ENCODE data around the gene PNPLA6. TPM values are rescaled to one million over a fixed set of nuclear protein-coding genes. Genes with fewer than 3 reads are reported as not detected.

PNPLA6 gene
- polyA plus RNA-seq, 1 donor (not counting 4 experiments of a cell fraction or from before 2014, with no cell fraction given): 22.4 TPM

- H3K4me1 ChIP-seq (ENCODE audit: control insufficient read depth, extremely low read depth, insufficient read depth, low read length): peaks cover 3% of the 10 kb centered on the region
- H3K27me3 ChIP-seq (ENCODE audit: control insufficient read depth, extremely low read depth, insufficient read depth, low read length): no peaks in the 10 kb centered on the region
- no peaks in the 10 kb centered on the region for H3K9me3 ChIP-seq (ENCODE audit: control insufficient read depth, low read depth, low read length)
- H4K20me1 ChIP-seq (ENCODE audit: control insufficient read depth, extremely low read depth, insufficient read depth, low read length): no peaks in the 10 kb centered on the region
- no peaks in the 10 kb centered on the region for H3K9me1 ChIP-seq (ENCODE audit: control insufficient read depth, extremely low read depth, insufficient read depth, low read length)
- peaks cover 2 to 12% of the 10 kb centered on the region in 2 experiments for H3K36me3 ChIP-seq (ENCODE audit: control insufficient read depth in 2 of 2, extremely low read depth in 1 of 2, insufficient read depth in 2 of 2, low read length in 2 of 2)
- no peak for DNase-seq (ENCODE audit: low read depth, low spot score)
- dilution Hi-C loops (cut with MboI; ENCODE audit: extremely low pct_ligation_motif_present, low sequenced_read_pairs): no loop called here
- FAIRE-seq: no peak
- no peak for TF ChIP-seq CTCF (optimal IDR thresholded peaks at IDR 0.05 in 1 of 3, IDR thresholded peaks at IDR 0.05 in 1 of 3, conservative IDR thresholded peaks at IDR 0.05 in 1 of 3; ENCODE audit: extremely low read depth in 1 of 3, insufficient read depth in 2 of 3, low read length in 3 of 3)
- no peak for TF ChIP-seq EZH2 (IDR thresholded peaks at IDR 0.05; ENCODE audit: low read length)
- peaks cover 2% of the 10 kb centered on the region for H3K79me2 ChIP-seq (ENCODE audit: control insufficient read depth, insufficient read depth, low read length)
- no peak overlapping the region for H3K4me3 ChIP-seq (ENCODE audit: control insufficient read depth in 2 of 3, extremely low read depth in 1 of 3, insufficient read depth in 2 of 3, low read depth in 1 of 3, low read length in 3 of 3)
- no peak overlapping the region for H3K27ac ChIP-seq (ENCODE audit: control insufficient read depth, insufficient read depth, low read length)
- no peak overlapping the region for H3K9ac ChIP-seq (ENCODE audit: control insufficient read depth, extremely low read depth, insufficient read depth, low read length)
- no peak overlapping the region for H3K4me2 ChIP-seq (ENCODE audit: control insufficient read depth, extremely low read depth, insufficient read depth, low read depth, low read length)
- H2AFZ ChIP-seq (ENCODE audit: control insufficient read depth, low read length): no peak overlapping the region
Measured at GRCh38 chr19:7605490-7606222, 70.1 kb downstream of the PNPLA6 start.

GRCh38 chr19:7606289-7606688 is 70.8 kb downstream of the PNPLA6 start:
- H4K20me1 ChIP-seq (ENCODE audit: control insufficient read depth, extremely low read depth, insufficient read depth, low read length): no peaks in the 10 kb centered on the region
- no peaks in the 10 kb centered on the region for H3K9me1 ChIP-seq (ENCODE audit: control insufficient read depth, extremely low read depth, insufficient read depth, low read length)
- H3K4me3 ChIP-seq (ENCODE audit: control insufficient read depth in 2 of 3, extremely low read depth in 1 of 3, insufficient read depth in 2 of 3, low read depth in 1 of 3, low read length in 3 of 3): no peak overlapping the region
- no peak for FAIRE-seq
- H3K4me2 ChIP-seq (ENCODE audit: control insufficient read depth, extremely low read depth, insufficient read depth, low read depth, low read length): no peak overlapping the region
- TF ChIP-seq CTCF (optimal IDR thresholded peaks at IDR 0.05 in 1 of 3, IDR thresholded peaks at IDR 0.05 in 1 of 3, conservative IDR thresholded peaks at IDR 0.05 in 1 of 3; ENCODE audit: extremely low read depth in 1 of 3, insufficient read depth in 2 of 3, low read length in 3 of 3): no peak
- no peak for TF ChIP-seq EZH2 (IDR thresholded peaks at IDR 0.05; ENCODE audit: low read length)
- no peak overlapping the region for H3K9ac ChIP-seq (ENCODE audit: control insufficient read depth, extremely low read depth, insufficient read depth, low read length)
- no peak overlapping the region for H3K27ac ChIP-seq (ENCODE audit: control insufficient read depth, insufficient read depth, low read length)
- H3K4me1 ChIP-seq (ENCODE audit: control insufficient read depth, extremely low read depth, insufficient read depth, low read length): peaks cover 3% of the 10 kb centered on the region
- no peaks in the 10 kb centered on the region for H3K9me3 ChIP-seq (ENCODE audit: control insufficient read depth, low read depth, low read length)
- dilution Hi-C loops (cut with MboI; ENCODE audit: extremely low pct_ligation_motif_present, low sequenced_read_pairs): no loop called here
- H3K27me3 ChIP-seq (ENCODE audit: control insufficient read depth, extremely low read depth, insufficient read depth, low read length): no peaks in the 10 kb centered on the region
- no peak for DNase-seq (ENCODE audit: low read depth, low spot score)
- no peak overlapping the region for H2AFZ ChIP-seq (ENCODE audit: control insufficient read depth, low read length)
- H3K36me3 ChIP-seq (ENCODE audit: control insufficient read depth in 2 of 2, extremely low read depth in 1 of 2, insufficient read depth in 2 of 2, low read length in 2 of 2): peaks cover 8 to 13% of the 10 kb centered on the region in 2 experiments
- no peaks in the 10 kb centered on the region for H3K79me2 ChIP-seq (ENCODE audit: control insufficient read depth, insufficient read depth, low read length)

All from keratinocyte (primary cell).